Activated B cell treated with CpG ODN at 0.5 μM for 24 hours (primary cell): ENCODE results near the gene FUBP1. TPM values are rescaled to one million over a fixed set of nuclear protein-coding genes. Genes with fewer than 3 reads are reported as not detected.

ENCODE experiments used
- ATAC-seq: fragments of 200-7000 bp; cut with Tn5 transposase; one replicate; pipeline ENCODE4 v1.10.0; 2021; ENCODE audit warnings: low read depth, mild to moderate bottlenecking, moderate library complexity
- CTCF ChIA-PET: fragments of 350-600 bp; sonication (Branson Sonifier 250); formaldehyde crosslinking; loops from one replicate; lab custom pipeline; 2021; ENCODE audit warnings: antibody characterized with exemption; lab: Charles Lee
- POLR2A ChIA-PET: fragments of 350-600 bp; sonication (Branson Sonifier 250); formaldehyde crosslinking; loops from one replicate; lab custom pipeline; 2021; ENCODE audit warnings: antibody characterized with exemption; lab: Charles Lee
- DNase-seq: peaks from one replicate; pipeline ENCODE4 v3.0.0; 2022
- H3K27ac Mint-ChIP-seq: one replicate; pipeline ENCODE4 v1.8.0; 2020; ENCODE audit warnings: mixed read lengths
- H3K27me3 Mint-ChIP-seq: one replicate; pipeline ENCODE4 v1.8.0; 2021; ENCODE audit warnings: mixed read lengths
- H3K36me3 Mint-ChIP-seq: one replicate; pipeline ENCODE4 v1.8.0; 2021; ENCODE audit warnings: low read depth, mixed read lengths
- H3K4me1 Mint-ChIP-seq: one replicate; pipeline ENCODE4 v1.8.0; 2021; ENCODE audit warnings: mixed read lengths
- H3K4me3 Mint-ChIP-seq: one replicate; pipeline ENCODE4 v1.8.0; 2020; ENCODE audit warnings: mild to moderate bottlenecking, mixed read lengths
- H3K9me3 Mint-ChIP-seq: one replicate; pipeline ENCODE4 v1.8.0; 2020; ENCODE audit warnings: mixed read lengths
- intact Hi-C: fragments of 100-400 bp; cut with micrococcal nuclease; formaldehyde crosslinking; loops from one replicate; pipeline ENCODE4 v1.15.1; 2024
- total RNA-seq: library from RNA; stranded (reverse); gene quantifications from 2 replicates; pipeline ENCODE4 v1.2.3, GENCODE V29; 2022
- TF ChIP-seq, protein P1 (sequence below): fragments of 200-600 bp; IDR thresholded peaks from one replicate; pipeline ENCODE4 v1.8.0; 2022; ENCODE audit warnings: antibody characterized with exemption, mild to moderate bottlenecking

The FUBP1 gene
- total RNA-seq, 1 donor from 2014 or later, result 282 TPM

DNA sequence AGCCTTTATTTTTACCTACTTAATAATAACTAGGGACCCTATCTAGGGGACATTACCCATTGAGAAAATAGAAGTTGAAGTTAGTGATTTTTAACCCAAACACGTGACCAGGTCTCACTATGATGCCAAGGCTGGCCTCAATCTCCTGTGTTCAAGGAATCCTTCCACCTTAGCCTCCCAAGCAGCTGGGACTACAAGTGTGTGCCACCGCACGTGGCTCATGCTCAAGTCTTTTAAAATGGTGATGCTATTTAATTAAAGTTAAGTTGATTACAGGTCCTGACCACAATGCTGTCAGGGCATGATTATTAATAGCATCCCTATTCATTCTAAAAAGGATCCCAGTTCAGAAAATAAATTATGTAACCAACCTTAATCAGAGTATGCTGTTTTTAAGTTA lies 25.0 kb downstream of the FUBP1 start:
- TF ChIP-seq, protein P1, sequence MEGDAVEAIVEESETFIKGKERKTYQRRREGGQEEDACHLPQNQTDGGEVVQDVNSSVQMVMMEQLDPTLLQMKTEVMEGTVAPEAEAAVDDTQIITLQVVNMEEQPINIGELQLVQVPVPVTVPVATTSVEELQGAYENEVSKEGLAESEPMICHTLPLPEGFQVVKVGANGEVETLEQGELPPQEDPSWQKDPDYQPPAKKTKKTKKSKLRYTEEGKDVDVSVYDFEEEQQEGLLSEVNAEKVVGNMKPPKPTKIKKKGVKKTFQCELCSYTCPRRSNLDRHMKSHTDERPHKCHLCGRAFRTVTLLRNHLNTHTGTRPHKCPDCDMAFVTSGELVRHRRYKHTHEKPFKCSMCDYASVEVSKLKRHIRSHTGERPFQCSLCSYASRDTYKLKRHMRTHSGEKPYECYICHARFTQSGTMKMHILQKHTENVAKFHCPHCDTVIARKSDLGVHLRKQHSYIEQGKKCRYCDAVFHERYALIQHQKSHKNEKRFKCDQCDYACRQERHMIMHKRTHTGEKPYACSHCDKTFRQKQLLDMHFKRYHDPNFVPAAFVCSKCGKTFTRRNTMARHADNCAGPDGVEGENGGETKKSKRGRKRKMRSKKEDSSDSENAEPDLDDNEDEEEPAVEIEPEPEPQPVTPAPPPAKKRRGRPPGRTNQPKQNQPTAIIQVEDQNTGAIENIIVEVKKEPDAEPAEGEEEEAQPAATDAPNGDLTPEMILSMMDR, result no peak
- ChIA-PET POLR2A (interaction anchor here (1.0 kb wide), 1 partner anchor 25 kb away, joined by 3 read pairs; the partner anchor contains the start of gene FUBP1), CTCF (no interaction called here)
- peaks cover 79% of the 10 kb centered on the region for H3K36me3 Mint-ChIP-seq
- intact Hi-C loops, result loop anchor here (1.0 to 5.0 kb wide), 4 partner anchors 8 to 158 kb away; no protein-coding TSS in a partner anchor
- H3K9me3 Mint-ChIP-seq, result no peaks in the 10 kb centered on the region
- no peak overlapping the region for H3K4me3 Mint-ChIP-seq
- no peaks in the 10 kb centered on the region for H3K27me3 Mint-ChIP-seq
- H3K27ac Mint-ChIP-seq, result no peak overlapping the region
- DNase-seq (no peak), ATAC-seq (no peak)
- H3K4me1 Mint-ChIP-seq, result peaks cover 30% of the 10 kb centered on the region

DNA sequence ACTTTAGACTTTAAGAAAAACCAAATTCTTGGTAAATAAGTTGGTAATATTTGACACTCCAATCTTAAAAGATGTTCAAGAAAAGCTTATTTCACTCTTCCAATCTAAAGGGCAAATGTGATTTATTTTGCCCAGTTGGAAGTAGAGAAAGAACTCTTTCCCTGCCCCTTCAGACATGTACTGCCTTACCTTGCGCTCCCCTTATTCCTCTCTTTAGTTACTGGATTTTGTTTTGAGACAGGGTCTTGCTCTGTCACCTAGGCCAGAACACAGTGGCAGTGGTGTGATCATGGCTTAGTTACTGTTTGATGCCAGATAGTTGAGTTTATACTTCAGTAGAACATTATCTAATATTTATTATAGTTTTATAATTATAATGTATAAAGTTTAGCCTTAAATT lies 27.5 kb downstream of the FUBP1 start:
- ChIA-PET POLR2A (interaction anchor here (1.1 to 2.6 kb wide), 2 partner anchors 27 to 53 kb away, joined by 3 to 9 read pairs; partner anchors contain the start of genes DNAJB4 and FUBP1), CTCF (no interaction called here)
- Mint-ChIP-seq H3K4me3 (no peak overlapping the region), H3K27ac (peak overlapping the region; percentile 77), H3K9me3 (no peaks in the 10 kb centered on the region), H3K27me3 (no peaks in the 10 kb centered on the region), H3K36me3 (peaks cover 79% of the 10 kb centered on the region), H3K4me1 (peaks cover 40% of the 10 kb centered on the region)
- ATAC-seq (no peak), DNase-seq (no peak)
- TF ChIP-seq, protein P1, result no peak
- intact Hi-C loops, result loop anchor here (5.0 kb wide), 1 partner anchor 161 kb away; no protein-coding TSS in a partner anchor

DNA sequence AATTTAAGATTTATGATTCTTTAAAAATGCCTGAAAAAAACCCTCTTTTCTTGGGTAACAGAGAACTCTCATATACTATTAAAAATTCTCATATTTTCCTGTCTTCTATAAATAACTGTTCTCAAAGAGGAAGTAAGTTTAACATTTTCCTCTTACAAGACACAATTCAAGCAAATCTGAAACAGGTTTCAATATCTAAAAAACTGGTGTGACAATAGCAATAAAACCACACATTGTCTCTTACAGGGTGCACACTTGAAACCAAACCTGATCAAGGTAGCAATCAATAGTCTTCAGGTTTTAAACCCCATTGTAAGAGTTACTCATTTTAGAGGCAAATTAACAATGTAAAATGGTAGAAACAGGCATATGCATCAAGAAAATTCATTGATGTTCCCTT lies 28.0 kb downstream of the FUBP1 start:
- Mint-ChIP-seq H3K9me3 (no peaks in the 10 kb centered on the region), H3K36me3 (peaks cover 79% of the 10 kb centered on the region), H3K4me1 (peaks cover 40% of the 10 kb centered on the region), H3K27ac (peak overlapping the region; percentile 77), H3K27me3 (no peaks in the 10 kb centered on the region), H3K4me3 (no peak overlapping the region)
- TF ChIP-seq, protein P1, result no peak
- POLR2A ChIA-PET, result interaction anchor here (1.1 to 2.6 kb wide), 2 partner anchors 27 to 54 kb away, joined by 3 to 9 read pairs; partner anchors contain the start of genes DNAJB4 and FUBP1
- intact Hi-C loops, result loop anchor here (5.0 kb wide), 1 partner anchor 161 kb away; no protein-coding TSS in a partner anchor
- CTCF ChIA-PET, result no interaction called here
- DNase-seq (no peak), ATAC-seq (peak; percentile 52)

DNA sequence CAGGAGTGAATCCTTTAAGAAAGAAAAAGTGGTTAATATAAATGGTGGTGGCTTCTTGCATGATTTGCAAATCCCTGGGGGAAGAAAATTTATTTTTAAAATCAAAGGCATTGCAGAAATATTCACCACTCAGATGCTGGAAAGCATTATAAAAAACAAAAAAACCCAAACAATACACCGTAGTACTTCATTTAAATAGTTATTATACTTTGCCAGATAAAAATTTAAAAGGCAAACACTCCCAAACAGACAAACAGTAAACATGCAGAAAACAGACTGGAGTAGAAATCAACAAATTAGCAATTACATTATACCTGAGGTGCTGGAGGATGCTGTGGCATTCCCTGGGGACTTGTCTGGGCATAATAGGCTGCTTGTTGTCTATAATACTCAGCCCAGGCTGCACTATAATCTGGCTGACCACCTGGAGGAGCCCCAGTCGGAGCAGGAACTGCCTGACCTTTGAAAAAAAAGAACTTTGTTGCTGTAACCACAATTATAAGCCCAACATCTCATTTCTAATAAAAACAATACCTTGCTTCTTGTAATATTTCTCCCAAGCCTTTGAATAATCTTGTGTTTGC lies 29.9 kb downstream of the FUBP1 start:
- ATAC-seq, result peak; percentile 52
- H3K36me3 Mint-ChIP-seq, result peaks cover 75% of the 10 kb centered on the region
- H3K4me1 Mint-ChIP-seq, result peaks cover 40% of the 10 kb centered on the region
- no peak for DNase-seq
- H3K27ac Mint-ChIP-seq, result peak overlapping the region; percentile 18
- ChIA-PET CTCF (no interaction called here), POLR2A (interaction anchor here (1.1 kb wide), 1 partner anchor 9 kb away, joined by 3 read pairs; no protein-coding TSS in a partner anchor)
- H3K9me3 Mint-ChIP-seq, result no peaks in the 10 kb centered on the region
- H3K4me3 Mint-ChIP-seq, result no peak overlapping the region
- TF ChIP-seq, protein P1, result no peak
- intact Hi-C loops, result no loop called here
- no peaks in the 10 kb centered on the region for H3K27me3 Mint-ChIP-seq

DNA sequence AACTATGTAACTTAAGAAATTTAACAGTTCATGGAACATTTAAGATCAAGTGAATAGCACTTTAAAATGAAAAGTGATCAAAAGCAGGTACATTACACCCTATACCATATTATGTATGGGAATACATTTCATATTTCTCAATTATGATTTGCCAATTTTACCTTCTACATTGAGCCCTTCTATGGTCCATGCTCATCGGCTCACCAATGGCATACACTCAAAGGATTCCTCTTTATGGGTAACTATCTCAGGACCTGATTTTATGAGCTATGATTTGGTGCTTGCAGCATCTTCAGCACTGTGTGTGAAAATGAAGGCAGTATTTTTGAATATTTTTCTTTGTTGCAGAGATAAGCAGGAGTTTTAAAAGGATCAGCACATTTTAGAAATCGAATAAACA lies 33.5 kb downstream of the FUBP1 start:
- peaks cover 23% of the 10 kb centered on the region for H3K4me1 Mint-ChIP-seq
- ChIA-PET CTCF (no interaction called here), POLR2A (no interaction called here)
- TF ChIP-seq, protein P1, result no peak
- ATAC-seq (no peak), DNase-seq (no peak)
- H3K4me3 Mint-ChIP-seq, result no peak overlapping the region
- intact Hi-C loops, result no loop called here
- no peaks in the 10 kb centered on the region for H3K9me3 Mint-ChIP-seq
- H3K27me3 Mint-ChIP-seq, result no peaks in the 10 kb centered on the region
- H3K27ac Mint-ChIP-seq, result no peak overlapping the region
- peaks cover 66% of the 10 kb centered on the region for H3K36me3 Mint-ChIP-seq
